ENCODE results near the gene PIP5KL1. TPM values are rescaled to one million over a fixed set of nuclear protein-coding genes. Genes with fewer than 3 reads are reported as not detected.

Gene PIP5KL1
- total and polyA plus RNA-seq, 2 experiments from 2014 or later: 0.89 to 3.4 TPM

GRCh38 chr9:127974001-127974768, 43.6 kb upstream of the PIP5KL1 start:
- TF ChIP-seq CTCF (IDR thresholded peaks at IDR 0.05; ENCODE audit: low read depth, low read length): no peak
- Histone ChIP-seq H3K4me1 (ENCODE audit: low read depth) (peaks cover 75% of the 10 kb centered on the region), H3K27me3 (no peaks in the 10 kb centered on the region), H3K36me3 (no peaks in the 10 kb centered on the region), H3K4me3 (no peak overlapping the region), H3K27ac (peak overlapping the region; percentile 80), H3K9me3 (ENCODE audit: low read depth) (no peaks in the 10 kb centered on the region)
- no peak for DNase-seq (ENCODE audit: low read depth in 1 of 2, low spot score in 1 of 2)

- peak overlapping the region; percentile 80 for H3K27ac ChIP-seq
- no peaks in the 10 kb centered on the region for H3K9me3 ChIP-seq (ENCODE audit: low read depth)
- no peak for TF ChIP-seq CTCF (IDR thresholded peaks at IDR 0.05; ENCODE audit: low read depth, low read length)
- no peaks in the 10 kb centered on the region for H3K36me3 ChIP-seq
- H3K4me3 ChIP-seq: no peak overlapping the region
- H3K27me3 ChIP-seq: no peaks in the 10 kb centered on the region
- no peak for DNase-seq (ENCODE audit: low read depth in 1 of 2, low spot score in 1 of 2)
- H3K4me1 ChIP-seq (ENCODE audit: low read depth): peaks cover 69% of the 10 kb centered on the region
Measured at GRCh38 chr9:127973169-127974000, 42.8 kb upstream of the PIP5KL1 start.

- no peak overlapping the region for H3K4me3 ChIP-seq
- H3K27me3 ChIP-seq: no peaks in the 10 kb centered on the region
- H3K36me3 ChIP-seq: no peaks in the 10 kb centered on the region
- TF ChIP-seq CTCF (IDR thresholded peaks at IDR 0.05; ENCODE audit: low read depth, low read length): no peak
- H3K9me3 ChIP-seq (ENCODE audit: low read depth): no peaks in the 10 kb centered on the region
- H3K27ac ChIP-seq: peak overlapping the region; percentile 80
- DNase-seq (ENCODE audit: low read depth in 1 of 2, low spot score in 1 of 2): no peak
- H3K4me1 ChIP-seq (ENCODE audit: low read depth): peaks cover 61% of the 10 kb centered on the region
Measured at GRCh38 chr9:127972236-127972871, 41.8 kb upstream of the PIP5KL1 start.

GRCh38 chr9:127971357-127972235, 41.0 kb upstream of the PIP5KL1 start:
- no peak for DNase-seq (ENCODE audit: low read depth in 1 of 2, low spot score in 1 of 2)
- Histone ChIP-seq H3K27ac (peak overlapping the region; percentile 37), H3K4me1 (ENCODE audit: low read depth) (peaks cover 60% of the 10 kb centered on the region), H3K4me3 (no peak overlapping the region), H3K36me3 (no peaks in the 10 kb centered on the region), H3K27me3 (no peaks in the 10 kb centered on the region), H3K9me3 (ENCODE audit: low read depth) (no peaks in the 10 kb centered on the region)
- TF ChIP-seq CTCF (IDR thresholded peaks at IDR 0.05; ENCODE audit: low read depth, low read length): no peak

All from cardiac muscle cell (in vitro differentiated cells and primary cell).